ENCODE measurements around the gene CCDC126. TPM values are rescaled to one million over a fixed set of nuclear protein-coding genes. Genes with fewer than 3 reads are reported as not detected.

Gene CCDC126
- total and polyA plus RNA-seq, 9 of the 15 experiments (the other 6 are each of a cell fraction or from before 2014, with no cell fraction given): 3.0 to 16.2 (median 5.2) TPM

GRCh38 chr7:23594879-23595604 lies 2.1 kb upstream of the CCDC126 start (continued):
- TF ChIP-seq ATF4 (CRISPR knock-in tag; IDR thresholded peaks at IDR 0.05) (0 out of 2 replicates have a peak, but pooled peaks have one; percentile 43), MLLT1 (IDR thresholded peaks at IDR 0.05) (no peak), NR2C1 (IDR thresholded peaks at IDR 0.05) (no peak), NR2C1 (tag; IDR thresholded peaks at IDR 0.05) (peak; percentile 66), ZNF431 (CRISPR knock-in tag; IDR thresholded peaks at IDR 0.05) (no peak), NR4A1 (CRISPR knock-in tag; IDR thresholded peaks at IDR 0.05) (no peak), NR4A1 (tag; IDR thresholded peaks at IDR 0.05) (peak; percentile 88), ZNF551 (CRISPR knock-in tag; IDR thresholded peaks at IDR 0.05) (no peak), BCL6 (CRISPR knock-in tag; IDR thresholded peaks at IDR 0.05) (peak; percentile 71; the same call in 1 of the 2 replicates), TCFL5 (CRISPR knock-in tag; conservative IDR thresholded peaks at IDR 0.05) (peak; percentile 79; the same call in 1 of the 2 replicates), ZBTB7A (IDR thresholded peaks at IDR 0.05; ENCODE audit: borderline replicate concordance, control insufficient read depth, low read depth, low read length) (no peak), PHTF2 (CRISPR knock-in tag; IDR thresholded peaks at IDR 0.05) (no peak), ZBTB17 (CRISPR knock-in tag; IDR thresholded peaks at IDR 0.05) (0 out of 2 replicates have a peak, but pooled peaks have one; percentile 28), E2F5 (CRISPR knock-in tag; IDR thresholded peaks at IDR 0.05) (no peak), RHOXF2B (CRISPR knock-in tag; conservative IDR thresholded peaks at IDR 0.05) (no peak), ZFPM2 (CRISPR knock-in tag; IDR thresholded peaks at IDR 0.05) (no peak), ILK (tag; IDR thresholded peaks at IDR 0.05; ENCODE audit: borderline replicate concordance, low read depth) (no peak), U2AF1 (optimal IDR thresholded peaks at IDR 0.05; ENCODE audit: low read depth, low read length) (no peak), NCOA4 (IDR thresholded peaks at IDR 0.05; ENCODE audit: partially characterized antibody) (no peak), BRCA1 (IDR thresholded peaks at IDR 0.05) (no peak), BRCA1 (CRISPR knock-in tag; IDR thresholded peaks at IDR 0.05) (no peak), ZFP36 (IDR thresholded peaks at IDR 0.05; ENCODE audit: low read depth, low read length, partially characterized antibody) (peak; percentile 59), KLF16 (IDR thresholded peaks at IDR 0.05) (no peak), ZNF197 (CRISPR knock-in tag; IDR thresholded peaks at IDR 0.05; ENCODE audit: low read depth) (peak; percentile 86), NFRKB (IDR thresholded peaks at IDR 0.05; ENCODE audit: low read depth) (no peak), TCF3 (CRISPR knock-in tag; IDR thresholded peaks at IDR 0.05) (peak; percentile 34; the same call in 1 of the 2 replicates), BCOR (IDR thresholded peaks at IDR 0.05) (no peak), CCNT2 (IDR thresholded peaks at IDR 0.05; ENCODE audit: borderline replicate concordance, extremely low read depth, insufficient read length, low read depth, low read length) (no peak), ZNF354B (CRISPR knock-in tag; IDR thresholded peaks at IDR 0.05) (peak; percentile 53; the same call in 1 of the 2 replicates), SMAD1 (IDR thresholded peaks at IDR 0.05; ENCODE audit: low read depth, low read length, partially characterized antibody) (no peak)
